PC-9 (cell line): Measurements from ENCODE around the gene CHD1L. TPM values are rescaled to one million over a fixed set of nuclear protein-coding genes. Genes with fewer than 3 reads are reported as not detected.

ENCODE experiments used
- BruUV-seq: library from RNA; stranded (reverse); fragments of 400-500 nt; replicated peaks from 2 replicates; lab custom pipeline; 2021; lab: Mats Ljungman, UMichigan
- CTCF ChIA-PET: fragments of 300-600 bp; sonication (Branson Sonifier 250); formaldehyde crosslinking; loops from one replicate; lab custom pipeline; 2022; ENCODE audit warnings: antibody characterized with exemption; lab: Charles Lee
- POLR2A ChIA-PET: fragments of 300-600 bp; sonication (Branson Sonifier 250); formaldehyde crosslinking; loops from one replicate; lab custom pipeline; 2022; ENCODE audit warnings: antibody characterized with exemption; ENCODE audit not compliant: unreplicated experiment; lab: Charles Lee
- DNase-seq, 2 experiments: peaks; one replicate each; pipeline versions ENCODE4 v3.0.0 to v3.0.0-alpha.2; 2015 to 2022; ENCODE audit warnings: mixed read lengths in 1 of 2
- H2AFZ ChIP-seq: fragments of 200-600 bp; sonication (generic); 2 replicates; pipeline ENCODE4 v1.8.1; 2017; ENCODE audit warnings: antibody characterized with exemption
- H3F3A ChIP-seq: fragments of 200-600 bp; sonication (generic); 2 replicates; pipeline ENCODE4 v1.8.1; 2017; ENCODE audit warnings: antibody characterized with exemption, mild to moderate bottlenecking, low read depth; ENCODE audit not compliant: insufficient read depth
- H3K27ac ChIP-seq: fragments of 200-600 bp; sonication (generic); 2 replicates; pipeline ENCODE4 v1.6.1; 2016; ENCODE audit warnings: mixed run types
- H3K27me3 ChIP-seq: fragments of 200-600 bp; sonication (generic); 2 replicates; pipeline ENCODE4 v1.6.1; 2016; ENCODE audit warnings: low read depth, mixed run types; ENCODE audit not compliant: insufficient read depth
- H3K36me3 ChIP-seq: fragments of 200-600 bp; sonication (generic); 2 replicates; pipeline ENCODE4 v1.6.1; 2016; ENCODE audit warnings: low read depth, mixed run types
- H3K4me1 ChIP-seq: fragments of 200-600 bp; sonication (generic); replicated peaks from 2 replicates; pipeline ENCODE4 v1.6.1; 2016; ENCODE audit warnings: mixed run types; ENCODE audit not compliant: insufficient read depth
- H3K4me2 ChIP-seq: fragments of 200-600 bp; sonication (generic); 2 replicates; pipeline ENCODE4 v1.6.1; 2017; ENCODE audit warnings: mixed run types
- H3K4me3 ChIP-seq: fragments of 200-600 bp; sonication (generic); 2 replicates; pipeline ENCODE4 v1.6.1; 2016; ENCODE audit warnings: mixed run types
- H3K79me2 ChIP-seq: fragments of 200-600 bp; sonication (generic); 2 replicates; pipeline ENCODE4 v1.6.1; 2017; ENCODE audit warnings: low read depth, mixed run types
- H3K9me2 ChIP-seq: fragments of 200-600 bp; sonication (generic); 2 replicates; pipeline ENCODE4 v1.8.1; 2017; ENCODE audit warnings: mild to moderate bottlenecking; ENCODE audit not compliant: insufficient read depth
- H3K9me3 ChIP-seq: fragments of 200-600 bp; sonication (generic); 2 replicates; pipeline ENCODE4 v1.8.1; 2016; ENCODE audit warnings: low read depth; ENCODE audit not compliant: insufficient read depth
- H4K20me1 ChIP-seq: fragments of 200-600 bp; sonication (generic); 2 replicates; pipeline ENCODE4 v1.8.1; 2017; ENCODE audit not compliant: insufficient read depth
- EZH2 ChIP-seq: fragments of 200-600 bp; sonication (generic); IDR thresholded peaks from 2 replicates; pipeline ENCODE4 v1.8.0; 2017; ENCODE audit warnings: antibody characterized with exemption, low read depth
- intact Hi-C: fragments of 100-400 bp; cut with micrococcal nuclease; formaldehyde crosslinking; loops from one replicate; pipeline ENCODE4 v1.10.0; 2022; ENCODE audit not compliant: unreplicated experiment
- total RNA-seq: library from RNA; stranded (reverse); gene quantifications from 2 replicates; pipeline ENCODE4 v1.2.3, GENCODE V29; 2021
- TF ChIP-seq, protein P1 (sequence below): fragments of 200-600 bp; sonication (generic); conservative IDR thresholded peaks from 2 replicates; pipeline ENCODE4 v1.6.1; 2017; ENCODE audit warnings: mixed run types, antibody characterized with exemption, mild to moderate bottlenecking, moderate library complexity

Gene CHD1L
- total RNA-seq, 1 experiment from 2014 or later = 31.8 TPM

DNA sequence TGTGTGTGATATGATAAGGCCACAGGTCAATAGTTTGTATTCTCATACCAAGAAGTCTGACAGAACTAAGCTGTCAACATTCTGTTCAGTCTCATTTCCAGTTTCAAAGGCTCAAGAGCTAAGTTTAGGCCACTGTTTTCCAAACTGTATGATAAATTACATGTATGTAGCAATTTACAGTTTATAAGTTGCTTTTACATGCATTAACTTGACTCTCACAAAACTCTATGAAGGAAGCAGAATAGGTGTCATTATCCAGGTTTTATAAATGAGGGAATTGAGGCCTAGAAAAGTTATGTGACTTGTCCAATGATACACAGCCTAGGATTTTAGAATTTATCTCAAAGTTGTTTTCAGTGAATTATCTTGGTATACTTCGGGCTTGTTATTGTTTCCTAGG is 40.7 kb upstream of the CHD1L start:
- Histone ChIP-seq H4K20me1 (no peaks in the 10 kb centered on the region), H3K27ac (no peak overlapping the region), H3K27me3 (no peaks in the 10 kb centered on the region), H3K9me3 (no peaks in the 10 kb centered on the region), H3K4me2 (no peak overlapping the region), H3K36me3 (no peaks in the 10 kb centered on the region), H2AFZ (no peak overlapping the region), H3K4me3 (no peak overlapping the region), H3K4me1 (no peaks in the 10 kb centered on the region), H3K9me2 (0 out of 2 replicates have a peak, but pooled peaks cover 5% of the 10 kb centered on the region), H3F3A (no peaks in the 10 kb centered on the region), H3K79me2 (no peaks in the 10 kb centered on the region)
- BruUV-seq = no TSS peak
- TF ChIP-seq EZH2 = no peak
- TF ChIP-seq, protein P1, sequence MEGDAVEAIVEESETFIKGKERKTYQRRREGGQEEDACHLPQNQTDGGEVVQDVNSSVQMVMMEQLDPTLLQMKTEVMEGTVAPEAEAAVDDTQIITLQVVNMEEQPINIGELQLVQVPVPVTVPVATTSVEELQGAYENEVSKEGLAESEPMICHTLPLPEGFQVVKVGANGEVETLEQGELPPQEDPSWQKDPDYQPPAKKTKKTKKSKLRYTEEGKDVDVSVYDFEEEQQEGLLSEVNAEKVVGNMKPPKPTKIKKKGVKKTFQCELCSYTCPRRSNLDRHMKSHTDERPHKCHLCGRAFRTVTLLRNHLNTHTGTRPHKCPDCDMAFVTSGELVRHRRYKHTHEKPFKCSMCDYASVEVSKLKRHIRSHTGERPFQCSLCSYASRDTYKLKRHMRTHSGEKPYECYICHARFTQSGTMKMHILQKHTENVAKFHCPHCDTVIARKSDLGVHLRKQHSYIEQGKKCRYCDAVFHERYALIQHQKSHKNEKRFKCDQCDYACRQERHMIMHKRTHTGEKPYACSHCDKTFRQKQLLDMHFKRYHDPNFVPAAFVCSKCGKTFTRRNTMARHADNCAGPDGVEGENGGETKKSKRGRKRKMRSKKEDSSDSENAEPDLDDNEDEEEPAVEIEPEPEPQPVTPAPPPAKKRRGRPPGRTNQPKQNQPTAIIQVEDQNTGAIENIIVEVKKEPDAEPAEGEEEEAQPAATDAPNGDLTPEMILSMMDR = no peak
- POLR2A ChIA-PET = interaction anchor here (0.7 kb wide), 1 partner anchor 25 kb away, joined by 4 read pairs; no protein-coding TSS in a partner anchor
- DNase-seq = no peak
- intact Hi-C loops = loop anchor here (1.0 kb wide), 1 partner anchor 15 kb away; no protein-coding TSS in a partner anchor
- CTCF ChIA-PET = no interaction called here

DNA sequence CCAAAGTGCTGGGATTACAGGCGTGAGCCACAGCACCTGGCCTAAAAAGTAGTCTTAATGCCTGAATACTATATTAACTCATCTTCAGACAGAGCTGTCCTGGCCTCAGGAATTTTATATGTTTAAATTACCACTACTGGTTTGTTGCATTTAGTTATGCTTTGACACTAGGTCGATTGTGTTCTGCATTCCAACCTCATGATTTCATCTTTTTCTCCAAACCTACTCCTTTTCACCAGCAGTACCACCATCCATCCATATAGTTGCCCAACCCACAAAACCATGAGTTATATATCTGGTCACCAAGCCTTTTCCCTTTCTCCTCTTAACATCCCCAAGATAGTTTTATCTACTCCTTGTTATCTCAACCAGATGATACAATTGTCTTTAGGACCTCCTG is 39.9 kb upstream of the CHD1L start:
- no peaks in the 10 kb centered on the region for H3K27me3 ChIP-seq
- H3K9me3 ChIP-seq = no peaks in the 10 kb centered on the region
- no peaks in the 10 kb centered on the region for H4K20me1 ChIP-seq
- H3K9me2 ChIP-seq = 0 out of 2 replicates have a peak, but pooled peaks cover 5% of the 10 kb centered on the region
- H3K4me3 ChIP-seq = no peak overlapping the region
- H3K79me2 ChIP-seq = no peaks in the 10 kb centered on the region
- no peak overlapping the region for H3K27ac ChIP-seq
- H3K4me2 ChIP-seq = no peak overlapping the region
- no peak for TF ChIP-seq EZH2
- TF ChIP-seq, protein P1 = no peak
- H3F3A ChIP-seq = no peaks in the 10 kb centered on the region
- no peaks in the 10 kb centered on the region for H3K36me3 ChIP-seq
- H3K4me1 ChIP-seq = no peaks in the 10 kb centered on the region
- intact Hi-C loops = loop anchor here (1.0 kb wide), 1 partner anchor 16 kb away; no protein-coding TSS in a partner anchor
- POLR2A ChIA-PET = no interaction called here
- DNase-seq = no peak
- BruUV-seq = no TSS peak
- H2AFZ ChIP-seq = no peak overlapping the region
- CTCF ChIA-PET = no interaction called here

DNA sequence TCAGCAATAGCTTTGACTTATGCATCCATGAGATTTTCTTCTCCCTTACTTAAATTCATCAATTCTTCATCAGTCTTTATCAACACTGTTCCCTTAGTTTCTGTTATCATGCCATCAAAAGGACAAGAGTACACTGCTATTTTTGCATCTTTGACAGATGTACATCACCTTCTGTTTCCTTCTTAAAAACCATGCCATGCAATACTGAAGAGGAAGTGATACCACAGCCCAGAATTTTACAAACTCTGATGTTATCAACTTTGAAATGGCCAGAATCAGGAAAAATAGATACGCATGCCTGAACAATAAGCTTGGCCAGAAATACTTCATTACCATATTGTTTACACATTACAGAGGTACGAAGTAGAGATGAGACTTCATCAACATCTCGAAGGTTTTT is 38.4 kb upstream of the CHD1L start:
- no peaks in the 10 kb centered on the region for H3K4me1 ChIP-seq
- no peaks in the 10 kb centered on the region for H3K79me2 ChIP-seq
- H3K9me2 ChIP-seq = 0 out of 2 replicates have a peak, but pooled peaks cover 5% of the 10 kb centered on the region
- H3K4me3 ChIP-seq = no peak overlapping the region
- no peak for TF ChIP-seq EZH2
- TF ChIP-seq, protein P1 = no peak
- no TSS peak for BruUV-seq
- H3K36me3 ChIP-seq = no peaks in the 10 kb centered on the region
- no peak for DNase-seq
- H3K9me3 ChIP-seq = no peaks in the 10 kb centered on the region
- no peaks in the 10 kb centered on the region for H4K20me1 ChIP-seq
- no peak overlapping the region for H3K27ac ChIP-seq
- intact Hi-C loops = no loop called here
- H2AFZ ChIP-seq = no peak overlapping the region
- ChIA-PET CTCF (no interaction called here), POLR2A (no interaction called here)
- no peaks in the 10 kb centered on the region for H3F3A ChIP-seq
- no peak overlapping the region for H3K4me2 ChIP-seq
- H3K27me3 ChIP-seq = no peaks in the 10 kb centered on the region
